ENCODE measurements around the gene TCAP. TPM values are rescaled to one million over a fixed set of nuclear protein-coding genes. Genes with fewer than 3 reads are reported as not detected.

TCAP gene
- total and polyA plus RNA-seq, 9 donors = 212 to 460 (median 328) TPM

DNA sequence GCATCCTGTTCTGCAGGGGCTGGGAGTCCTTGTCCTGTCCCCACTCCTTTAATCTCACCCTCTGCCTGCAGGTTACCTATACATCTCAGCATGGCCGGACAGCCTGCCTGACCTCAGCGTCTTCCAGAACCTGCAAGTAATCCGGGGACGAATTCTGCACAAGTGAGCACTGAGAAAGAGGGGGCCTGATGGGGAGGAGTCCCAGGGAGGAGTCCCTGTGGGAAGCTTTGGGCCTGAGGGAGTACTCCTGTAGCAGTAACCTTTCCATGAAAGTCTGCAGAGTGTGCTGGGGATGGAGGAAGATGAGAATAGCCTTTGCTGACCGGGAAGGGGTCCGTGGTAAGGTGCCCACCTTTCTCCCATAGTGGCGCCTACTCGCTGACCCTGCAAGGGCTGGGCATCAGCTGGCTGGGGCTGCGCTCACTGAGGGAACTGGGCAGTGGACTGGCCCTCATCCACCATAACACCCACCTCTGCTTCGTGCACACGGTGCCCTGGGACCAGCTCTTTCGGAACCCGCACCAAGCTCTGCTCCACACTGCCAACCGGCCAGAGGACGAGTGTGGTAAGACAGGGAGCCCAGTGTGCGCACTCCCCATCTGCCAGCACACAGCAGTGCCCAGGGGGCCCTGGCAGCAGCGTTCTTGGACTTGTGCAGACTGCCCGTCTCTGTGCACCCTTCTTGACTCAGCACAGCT, 50.4 kb downstream of the TCAP start:
- WGBS (ENCODE audit: insufficient coverage) = 92% methylated on average over 16 of the region's 18 CpGs
- no peak overlapping the region for H3K27ac ChIP-seq (ENCODE audit: low read length)
- no peaks in the 10 kb centered on the region for H3K27me3 ChIP-seq (ENCODE audit: control insufficient read depth, insufficient read depth, low read length)
- no peak for DNase-seq
- H3K4me3 ChIP-seq (ENCODE audit: low read length) = no peak overlapping the region
- peaks cover 5% of the 10 kb centered on the region for H3K4me1 ChIP-seq (ENCODE audit: control insufficient read depth, insufficient read depth, low read length)
- H3K36me3 ChIP-seq (ENCODE audit: control insufficient read depth, insufficient read depth, low read length) = peaks cover 77% of the 10 kb centered on the region
- no peaks in the 10 kb centered on the region for H3K9me3 ChIP-seq (replicated peaks; ENCODE audit: control insufficient read depth, low read depth, low read length)

Other genes with a start within 250 kb of the TCAP start
- gene MED1, start 214.1 kb upstream of the TCAP start, total RNA-seq = 18.5 TPM
- gene MED1, start 214.1 kb upstream of the TCAP start, polyA plus RNA-seq (ENCODE audit: insufficient read depth in 1 of 8, insufficient read length in 8 of 8, low replicate concordance in 1 of 8) = 10 to 100 TPM; 20.4 to 34.2 (median 27.4) TPM
- gene CDK12, start 203.9 kb upstream of the TCAP start, total RNA-seq = 26.8 TPM
- gene CDK12, start 203.9 kb upstream of the TCAP start, polyA plus RNA-seq (ENCODE audit: insufficient read depth in 1 of 8, insufficient read length in 8 of 8, low replicate concordance in 1 of 8) = 10 to 100 TPM; 24.1 to 34.0 (median 27.4) TPM
- not detected for gene NEUROD2, start 57.4 kb upstream of the TCAP start, total RNA-seq
- gene NEUROD2, start 57.4 kb upstream of the TCAP start, polyA plus RNA-seq (ENCODE audit: insufficient read depth in 1 of 8, insufficient read length in 8 of 8, low replicate concordance in 1 of 8) = under 1 TPM in 7 of 8 donors, not detected in 1; 0.01 to 0.11 (median 0.05) TPM
- gene PPP1R1B, start 38.4 kb upstream of the TCAP start, total RNA-seq = 1.7 TPM
- gene PPP1R1B, start 38.4 kb upstream of the TCAP start, polyA plus RNA-seq (ENCODE audit: insufficient read depth in 1 of 8, insufficient read length in 8 of 8, low replicate concordance in 1 of 8) = 1 to 10 TPM in 5 of 8 donors, under 1 TPM in 3; 0.56 to 2.9 (median 1.3) TPM
- gene STARD3, start 28.2 kb upstream of the TCAP start, total RNA-seq = 12.5 TPM
- 10 to 100 TPM; 29.1 to 41.5 (median 32.9) TPM for gene STARD3, start 28.2 kb upstream of the TCAP start, polyA plus RNA-seq (ENCODE audit: insufficient read depth in 1 of 8, insufficient read length in 8 of 8, low replicate concordance in 1 of 8)
- 3.2 TPM for gene PNMT, start 3.1 kb downstream of the TCAP start, total RNA-seq
- gene PNMT, start 3.1 kb downstream of the TCAP start, polyA plus RNA-seq (ENCODE audit: insufficient read depth in 1 of 8, insufficient read length in 8 of 8, low replicate concordance in 1 of 8) = 1 to 10 TPM; 1.7 to 6.6 (median 3.6) TPM
- 16.0 TPM for gene PGAP3, start 22.7 kb downstream of the TCAP start, total RNA-seq
- 10 to 100 TPM; 16.6 to 21.0 (median 18.1) TPM for gene PGAP3, start 22.7 kb downstream of the TCAP start, polyA plus RNA-seq (ENCODE audit: insufficient read depth in 1 of 8, insufficient read length in 8 of 8, low replicate concordance in 1 of 8)
- 80.4 TPM for gene ERBB2, start 34.7 kb downstream of the TCAP start, total RNA-seq
- 100 to 1,000 TPM; 114 to 171 (median 124) TPM for gene ERBB2, start 34.7 kb downstream of the TCAP start, polyA plus RNA-seq (ENCODE audit: insufficient read depth in 1 of 8, insufficient read length in 8 of 8, low replicate concordance in 1 of 8)
- gene MIEN1, start 65.2 kb downstream of the TCAP start, total RNA-seq = 17.9 TPM
- gene MIEN1, start 65.2 kb downstream of the TCAP start, polyA plus RNA-seq (ENCODE audit: insufficient read depth in 1 of 8, insufficient read length in 8 of 8, low replicate concordance in 1 of 8) = 10 to 100 TPM; 17.5 to 23.5 (median 20.9) TPM
- 0.40 TPM for gene GRB7, start 72.6 kb downstream of the TCAP start, total RNA-seq
- gene GRB7, start 72.6 kb downstream of the TCAP start, polyA plus RNA-seq (ENCODE audit: insufficient read depth in 1 of 8, insufficient read length in 8 of 8, low replicate concordance in 1 of 8) = 1 to 10 TPM in 2 of 8 donors, under 1 TPM in 6; 0.15 to 3.0 (median 0.61) TPM
- gene IKZF3, start 199.0 kb downstream of the TCAP start, total RNA-seq = 0.18 TPM
- gene IKZF3, start 199.0 kb downstream of the TCAP start, polyA plus RNA-seq (ENCODE audit: insufficient read depth in 1 of 8, insufficient read length in 8 of 8, low replicate concordance in 1 of 8) = under 1 TPM; 0.09 to 0.38 (median 0.15) TPM
- gene ZPBP2, start 202.9 kb downstream of the TCAP start, total RNA-seq = not detected
- gene ZPBP2, start 202.9 kb downstream of the TCAP start, polyA plus RNA-seq (ENCODE audit: insufficient read depth in 1 of 8, insufficient read length in 8 of 8, low replicate concordance in 1 of 8) = under 1 TPM in 1 of 8 donors, not detected in 7; 0.09 TPM

Measured in muscle of leg (tissue), 11 donors.